Fibroblast of skin of back (primary cell): Measurements from ENCODE around the gene TSPAN11.

Source experiments
- DNase-seq: peaks from one replicate; pipeline ENCODE4 v3.0.0-alpha.2; 2013

Gene TSPAN11

GRCh38 chr12:30961030-30961429 is 34.5 kb downstream of the TSPAN11 start:
- DNase-seq = no peak

GRCh38 chr12:30962047-30962446 is 35.5 kb downstream of the TSPAN11 start:
- no peak for DNase-seq

GRCh38 chr12:30963709-30964564 is 37.4 kb downstream of the TSPAN11 start:
- no peak for DNase-seq

GRCh38 chr12:30964896-30965612 is 38.5 kb downstream of the TSPAN11 start:
- no peak for DNase-seq

- no peak for DNase-seq
Observed at GRCh38 chr12:30965613-30965985, 39.1 kb downstream of the TSPAN11 start.

GRCh38 chr12:30967026-30967425 is 40.5 kb downstream of the TSPAN11 start:
- DNase-seq = no peak

- DNase-seq = no peak
Observed at GRCh38 chr12:30968211-30968610, 41.7 kb downstream of the TSPAN11 start.

GRCh38 chr12:30969006-30969405 is 42.5 kb downstream of the TSPAN11 start:
- no peak for DNase-seq

- DNase-seq = no peak
Observed at GRCh38 chr12:30969606-30970395, 43.3 kb downstream of the TSPAN11 start.

GRCh38 chr12:30970559-30971197 is 44.1 kb downstream of the TSPAN11 start:
- DNase-seq = no peak

GRCh38 chr12:30972035-30972434 is 45.5 kb downstream of the TSPAN11 start:
- no peak for DNase-seq

- DNase-seq = no peak
Observed at GRCh38 chr12:30973175-30973574, 46.6 kb downstream of the TSPAN11 start.

- no peak for DNase-seq
Observed at GRCh38 chr12:30973830-30974229, 47.3 kb downstream of the TSPAN11 start.

GRCh38 chr12:30974746-30975500 is 48.4 kb downstream of the TSPAN11 start:
- no peak for DNase-seq

- peak; percentile 6 for DNase-seq
Observed at GRCh38 chr12:30975581-30975980, 49.0 kb downstream of the TSPAN11 start.

- no peak for DNase-seq
Observed at GRCh38 chr12:30976206-30976605, 49.7 kb downstream of the TSPAN11 start.

GRCh38 chr12:30977124-30977523 is 50.6 kb downstream of the TSPAN11 start:
- no peak for DNase-seq

GRCh38 chr12:30977537-30978349 is 51.2 kb downstream of the TSPAN11 start:
- no peak for DNase-seq

GRCh38 chr12:30978639-30979038 is 52.1 kb downstream of the TSPAN11 start:
- no peak for DNase-seq

GRCh38 chr12:30979371-30980259 is 53.1 kb downstream of the TSPAN11 start:
- peak; percentile 7 for DNase-seq
